ENCODE results near the gene ALKBH6. TPM values are rescaled to one million over a fixed set of nuclear protein-coding genes. Genes with fewer than 3 reads are reported as not detected.

ALKBH6 gene
- total RNA-seq, 4 donors from 2014 or later, result 27.6 to 151 (median 83.2) TPM

DNA sequence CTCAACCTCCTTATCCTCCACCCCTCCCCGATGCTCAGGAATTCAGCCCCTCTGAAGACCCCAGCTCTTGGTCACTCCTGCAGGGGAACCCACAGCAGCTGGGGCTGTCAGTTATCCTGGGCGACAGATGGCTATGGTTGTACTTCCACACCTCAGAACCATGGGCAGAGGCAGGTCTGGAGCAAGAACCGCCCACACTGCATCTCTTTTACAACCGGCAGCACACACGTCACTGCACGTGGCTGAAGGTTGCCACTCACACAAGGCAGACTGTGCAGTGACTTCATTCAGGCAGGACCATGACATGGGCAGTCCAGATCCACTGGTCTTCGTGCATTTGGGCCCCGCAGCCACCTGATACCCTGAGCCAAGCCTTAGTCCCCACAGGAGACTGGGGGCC, 40.5 kb downstream of the ALKBH6 start:
- no peak overlapping the region for H3K4me3 ChIP-seq
- H3K27ac ChIP-seq, result no peak overlapping the region
- intact Hi-C loops (cut with DNase I; ENCODE audit: low total_unique reads), result no loop called here
- DNase-seq, result no peak
- WGBS, 2 donors (ENCODE audit: low coverage in 1 of 2), result 38% methylated on average over 6 of the region's 8 CpGs; no CpG with 5 or more reads in 1 of the 2 donors
- H3K36me3 ChIP-seq, result no peaks in the 10 kb centered on the region
- no peaks in the 10 kb centered on the region for H3K4me1 ChIP-seq
- no peaks in the 10 kb centered on the region for H3K9me3 ChIP-seq
- in situ Hi-C loops (cut with MboI; ENCODE audit: low pct_ligation_motif_present in 1 of 4, low pct_unique_long_range_greater_than_20kb in 1 of 4, low sequenced_read_pairs in 3 of 4), result no loop called here
- TF ChIP-seq EP300 (IDR thresholded peaks at IDR 0.05; ENCODE audit: low read depth), result no peak
- no peak for TF ChIP-seq POLR2A (IDR thresholded peaks at IDR 0.05)
- peaks cover 3% of the 10 kb centered on the region for H3K27me3 ChIP-seq

DNA sequence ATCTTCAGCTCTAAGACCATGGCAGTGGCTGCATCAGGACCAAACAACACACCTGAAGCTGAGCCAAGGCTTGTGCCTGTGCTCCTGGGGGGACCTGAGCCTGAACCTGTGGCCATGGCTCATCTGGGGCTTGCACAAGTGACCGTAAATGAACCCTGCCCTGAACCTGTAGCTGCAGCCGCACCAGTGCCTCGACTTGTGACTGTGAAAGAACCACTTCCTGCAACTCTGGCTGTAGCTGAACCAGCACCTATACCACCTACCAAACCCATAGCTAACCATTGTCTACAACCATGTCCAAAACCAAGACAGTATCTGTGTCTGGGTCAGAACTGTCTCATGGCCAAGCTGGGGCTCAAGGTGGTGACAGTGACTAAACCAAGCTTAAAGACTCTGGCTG, 47.2 kb downstream of the ALKBH6 start:
- in situ Hi-C loops (cut with MboI; ENCODE audit: low pct_ligation_motif_present in 1 of 4, low pct_unique_long_range_greater_than_20kb in 1 of 4, low sequenced_read_pairs in 3 of 4), result no loop called here
- no peak overlapping the region for H3K4me3 ChIP-seq
- 80% methylated on average over 3 of the region's 3 CpGs; no CpG with 5 or more reads in 1 of the 2 donors for WGBS, 2 donors (ENCODE audit: low coverage in 1 of 2)
- H3K36me3 ChIP-seq, result no peaks in the 10 kb centered on the region
- DNase-seq, result no peak
- TF ChIP-seq POLR2A (IDR thresholded peaks at IDR 0.05) (no peak), EP300 (IDR thresholded peaks at IDR 0.05; ENCODE audit: low read depth) (no peak), POLR2AphosphoS5 (IDR thresholded peaks at IDR 0.05) (no peak)
- TF ChIP-seq, protein P1, sequence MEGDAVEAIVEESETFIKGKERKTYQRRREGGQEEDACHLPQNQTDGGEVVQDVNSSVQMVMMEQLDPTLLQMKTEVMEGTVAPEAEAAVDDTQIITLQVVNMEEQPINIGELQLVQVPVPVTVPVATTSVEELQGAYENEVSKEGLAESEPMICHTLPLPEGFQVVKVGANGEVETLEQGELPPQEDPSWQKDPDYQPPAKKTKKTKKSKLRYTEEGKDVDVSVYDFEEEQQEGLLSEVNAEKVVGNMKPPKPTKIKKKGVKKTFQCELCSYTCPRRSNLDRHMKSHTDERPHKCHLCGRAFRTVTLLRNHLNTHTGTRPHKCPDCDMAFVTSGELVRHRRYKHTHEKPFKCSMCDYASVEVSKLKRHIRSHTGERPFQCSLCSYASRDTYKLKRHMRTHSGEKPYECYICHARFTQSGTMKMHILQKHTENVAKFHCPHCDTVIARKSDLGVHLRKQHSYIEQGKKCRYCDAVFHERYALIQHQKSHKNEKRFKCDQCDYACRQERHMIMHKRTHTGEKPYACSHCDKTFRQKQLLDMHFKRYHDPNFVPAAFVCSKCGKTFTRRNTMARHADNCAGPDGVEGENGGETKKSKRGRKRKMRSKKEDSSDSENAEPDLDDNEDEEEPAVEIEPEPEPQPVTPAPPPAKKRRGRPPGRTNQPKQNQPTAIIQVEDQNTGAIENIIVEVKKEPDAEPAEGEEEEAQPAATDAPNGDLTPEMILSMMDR (IDR thresholded peaks at IDR 0.05), result no peak
- peaks cover 10% of the 10 kb centered on the region for H3K27me3 ChIP-seq
- intact Hi-C loops (cut with DNase I; ENCODE audit: low total_unique reads), result no loop called here
- H3K27ac ChIP-seq, result no peak overlapping the region
- H3K4me1 ChIP-seq, result no peaks in the 10 kb centered on the region
- H3K9me3 ChIP-seq, result no peaks in the 10 kb centered on the region

GRCh38 chr19:35963514-35963913, 50.5 kb downstream of the ALKBH6 start:
- 6 to 25% methylated on average over 3 to 9 of the region's 9 CpGs for WGBS, 2 donors (ENCODE audit: low coverage in 1 of 2)
- in situ Hi-C loops (cut with MboI; ENCODE audit: low pct_ligation_motif_present in 1 of 4, low pct_unique_long_range_greater_than_20kb in 1 of 4, low sequenced_read_pairs in 3 of 4), result no loop called here
- Histone ChIP-seq H3K4me1 (peaks cover 0 to 11% (median 4%) of the 10 kb centered on the region in 4 donors), H3K27ac (no peak overlapping the region), H3K36me3 (no peaks in the 10 kb centered on the region), H3K9me3 (no peaks in the 10 kb centered on the region), H3K4me3 (no peak overlapping the region), H3K27me3 (peaks cover 40% of the 10 kb centered on the region)
- intact Hi-C loops (cut with DNase I; ENCODE audit: low total_unique reads), result no loop called here
- DNase-seq, result no peak
- TF ChIP-seq EP300 (IDR thresholded peaks at IDR 0.05; ENCODE audit: low read depth) (no peak), POLR2AphosphoS5 (IDR thresholded peaks at IDR 0.05) (no peak), POLR2A (IDR thresholded peaks at IDR 0.05) (no peak)
- TF ChIP-seq, protein P1 (IDR thresholded peaks at IDR 0.05), result no peak

DNA sequence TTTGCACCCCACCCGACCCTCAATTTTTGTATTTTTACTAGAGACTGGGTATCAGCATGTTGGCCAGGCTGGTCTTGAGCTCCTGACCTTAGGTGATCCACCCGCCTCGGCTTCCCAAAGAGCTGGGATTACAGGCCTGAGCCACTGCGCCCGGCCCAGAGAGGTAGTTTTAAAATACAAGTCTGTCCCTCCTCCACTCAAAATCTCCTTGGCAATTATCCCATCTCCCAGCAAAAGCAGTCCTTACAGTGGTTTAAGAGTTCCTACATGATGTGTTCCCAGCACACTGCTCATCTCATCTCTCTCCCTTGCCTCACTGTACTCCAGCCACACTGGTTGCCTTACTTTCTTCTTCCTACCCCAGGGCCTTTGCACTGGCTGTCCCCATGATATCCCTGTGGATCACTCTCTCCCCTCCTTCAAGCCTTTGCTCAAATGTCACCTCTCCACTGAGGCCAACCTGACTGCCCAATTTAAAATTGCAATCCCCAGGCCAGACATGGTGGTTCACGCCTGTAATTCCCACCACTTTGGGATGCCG, 53.5 kb downstream of the ALKBH6 start:
- Histone ChIP-seq H3K27me3 (peaks cover 50% of the 10 kb centered on the region), H3K27ac (no peak overlapping the region), H3K4me1 (peaks cover 0 to 11% (median 4%) of the 10 kb centered on the region in 4 donors), H3K36me3 (no peaks in the 10 kb centered on the region), H3K4me3 (no peak overlapping the region), H3K9me3 (no peaks in the 10 kb centered on the region)
- DNase-seq, result no peak
- WGBS, 2 donors (ENCODE audit: low coverage in 1 of 2), result 76 to 80% methylated on average over 5 to 7 of the region's 7 CpGs
- in situ Hi-C loops (cut with MboI; ENCODE audit: low pct_ligation_motif_present in 1 of 4, low pct_unique_long_range_greater_than_20kb in 1 of 4, low sequenced_read_pairs in 3 of 4) (no loop called here), intact Hi-C loops (cut with DNase I; ENCODE audit: low total_unique reads) (no loop called here)
- no peak for TF ChIP-seq POLR2AphosphoS5 (IDR thresholded peaks at IDR 0.05)
- TF ChIP-seq POLR2A (IDR thresholded peaks at IDR 0.05), result no peak

- Histone ChIP-seq H3K9me3 (no peaks in the 10 kb centered on the region), H3K4me3 (no peak overlapping the region), H3K36me3 (no peaks in the 10 kb centered on the region), H3K4me1 (peaks cover 0 to 11% (median 4%) of the 10 kb centered on the region in 4 donors), H3K27me3 (peaks cover 50% of the 10 kb centered on the region), H3K27ac (no peak overlapping the region)
- intact Hi-C loops (cut with DNase I; ENCODE audit: low total_unique reads) (loop anchor here (10.0 kb wide), 1 partner anchor 125 kb away; no protein-coding TSS in a partner anchor), in situ Hi-C loops (cut with MboI; ENCODE audit: low pct_ligation_motif_present in 1 of 4, low pct_unique_long_range_greater_than_20kb in 1 of 4, low sequenced_read_pairs in 3 of 4) (no loop called here)
- TF ChIP-seq EP300 (IDR thresholded peaks at IDR 0.05; ENCODE audit: low read depth) (no peak), POLR2AphosphoS5 (IDR thresholded peaks at IDR 0.05) (no peak), POLR2A (IDR thresholded peaks at IDR 0.05) (no peak)
- TF ChIP-seq, protein P1 (IDR thresholded peaks at IDR 0.05), result no peak
- no peak for DNase-seq
- WGBS, 2 donors (ENCODE audit: low coverage in 1 of 2), result 60% methylated on average over 14 of the region's 20 CpGs; no CpG with 5 or more reads in 1 of the 2 donors
Observed at GRCh38 chr19:35959968-35960320, 54.1 kb downstream of the ALKBH6 start.

Other genes starting within 250 kb of the ALKBH6 start
- gene ARHGAP33, start 238.6 kb downstream of the ALKBH6 start, total RNA-seq, result 10 to 100 TPM in 2 of 4 donors, 1 to 10 TPM in 2; 6.7 to 70.3 (median 17.2) TPM
- not detected for gene PRODH2, start 201.4 kb downstream of the ALKBH6 start, total RNA-seq
- not detected for gene NPHS1, start 161.7 kb downstream of the ALKBH6 start, total RNA-seq
- not detected for gene KIRREL2, start 157.3 kb downstream of the ALKBH6 start, total RNA-seq
- 10 to 100 TPM in 1 of 4 donors, 1 to 10 TPM in 2, under 1 TPM in 1; 1.00 to 10.5 (median 4.5) TPM for gene APLP1, start 145.6 kb downstream of the ALKBH6 start, total RNA-seq
- gene NFKBID, start 113.7 kb downstream of the ALKBH6 start, total RNA-seq, result 10 to 100 TPM in 3 of 4 donors, 1 to 10 TPM in 1; 7.5 to 29.5 (median 13.1) TPM
- gene HCST, start 111.7 kb downstream of the ALKBH6 start, total RNA-seq, result 1 to 10 TPM in 1 of 4 donors, not detected in 3; 9.4 TPM
- 10 to 100 TPM; 25.6 to 81.5 (median 52.2) TPM for gene TYROBP, start 105.9 kb downstream of the ALKBH6 start, total RNA-seq
- gene LRFN3, start 77.8 kb downstream of the ALKBH6 start, total RNA-seq, result 10 to 100 TPM; 12.1 to 48.6 (median 16.6) TPM
- 10 to 100 TPM; 30.3 to 83.8 (median 55.4) TPM for gene SDHAF1, start 19.0 kb downstream of the ALKBH6 start, total RNA-seq
- gene SYNE4, start 5.4 kb downstream of the ALKBH6 start, total RNA-seq, result 1 to 10 TPM in 3 of 4 donors, not detected in 1; 1.2 to 9.0 (median 2.9) TPM
- 10 to 100 TPM in 3 of 4 donors, 1 to 10 TPM in 1; 7.0 to 37.6 (median 23.5) TPM for gene CLIP3, start 18.7 kb upstream of the ALKBH6 start, total RNA-seq
- 10 to 100 TPM in 2 of 4 donors, 1 to 10 TPM in 1, not detected in 1; 9.5 to 64.1 (median 11.2) TPM for gene THAP8, start 40.1 kb upstream of the ALKBH6 start, total RNA-seq
- gene WDR62, start 40.7 kb upstream of the ALKBH6 start, total RNA-seq, result 10 to 100 TPM in 1 of 4 donors, 1 to 10 TPM in 1, under 1 TPM in 2; 0.37 to 20.7 (median 0.97) TPM
- not detected for gene OVOL3, start 96.9 kb upstream of the ALKBH6 start, total RNA-seq
- 10 to 100 TPM in 3 of 4 donors, not detected in 1; 15.1 to 44.9 (median 44.0) TPM for gene POLR2I, start 100.7 kb upstream of the ALKBH6 start, total RNA-seq
- 100 to 1,000 TPM in 2 of 4 donors, 10 to 100 TPM in 2; 82.4 to 175 (median 134) TPM for gene TBCB, start 101.3 kb upstream of the ALKBH6 start, total RNA-seq
- gene CAPNS1, start 125.9 kb upstream of the ALKBH6 start, total RNA-seq, result 100 to 1,000 TPM; 222 to 304 (median 248) TPM
- gene COX7A1, start 138.2 kb upstream of the ALKBH6 start, total RNA-seq, result 10 to 100 TPM in 2 of 4 donors, 1 to 10 TPM in 1, not detected in 1; 7.8 to 26.3 (median 11.7) TPM
- 1 to 10 TPM in 2 of 4 donors, under 1 TPM in 1, not detected in 1; 1.00 to 4.1 (median 4.0) TPM for gene ZNF565, start 200.5 kb upstream of the ALKBH6 start, total RNA-seq
- 100 to 1,000 TPM in 1 of 4 donors, 10 to 100 TPM in 3; 10.8 to 105 (median 52.2) TPM for gene ZNF146, start 200.9 kb upstream of the ALKBH6 start, total RNA-seq

Data from transverse colon (tissue), 4 donors.